H4 (cell line): ENCODE data around the gene UQCRQ. TPM values are rescaled to one million over a fixed set of nuclear protein-coding genes. Genes with fewer than 3 reads are reported as not detected.

Source experiments
- DNase-seq: peaks from one replicate; pipeline ENCODE4 v3.0.0-alpha.2; 2015; ENCODE audit warnings: low spot score
- total RNA-seq: library from RNA; depleted of rRNA; stranded (reverse); fragments of >200 nt; shearing (Covaris generic); gene quantifications from 2 replicates; pipeline ENCODE4 v1.2.3, GENCODE V29; 2014; rRNA removed

UQCRQ gene
- total RNA-seq, 1 experiment from 2014 or later: 752 TPM

DNA sequence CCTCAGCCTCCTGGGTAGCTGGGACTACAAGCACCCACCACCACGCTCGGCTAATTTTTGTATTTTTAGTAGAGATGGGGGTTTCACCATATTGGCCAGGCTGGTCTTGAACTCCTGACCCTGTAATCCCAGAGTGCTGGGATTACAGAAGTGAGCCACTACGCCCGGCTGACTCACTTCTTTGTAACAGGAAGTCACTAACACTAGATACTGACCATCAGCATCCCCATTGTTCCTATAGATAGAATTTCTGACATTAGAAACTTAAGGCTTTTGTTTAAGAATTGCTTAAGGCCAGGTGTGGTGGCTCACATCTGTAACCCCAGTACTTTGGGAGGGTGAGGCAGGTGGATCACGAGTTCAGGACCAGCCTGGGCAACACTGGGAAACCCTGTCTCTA is 49.2 kb downstream of the UQCRQ start:
- DNase-seq: no peak

DNA sequence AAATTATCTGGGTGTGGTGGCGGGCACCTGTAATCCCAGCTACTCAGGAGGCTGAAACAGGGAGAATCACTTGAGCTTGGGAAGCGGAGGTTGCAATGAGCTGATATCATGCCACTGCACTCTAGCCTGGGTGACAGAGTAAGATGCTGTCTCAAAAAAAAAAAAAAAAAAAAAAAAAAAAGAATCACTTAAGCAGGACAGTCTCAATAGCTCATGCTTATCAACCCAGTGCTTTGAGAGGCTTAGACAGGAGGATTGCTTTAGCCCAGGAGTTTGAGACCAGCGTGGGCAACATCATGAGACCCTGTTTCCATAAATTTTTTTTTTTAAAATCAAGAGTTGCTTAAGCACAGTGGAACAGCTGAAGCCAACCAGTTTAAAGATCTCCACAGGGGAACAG is 49.6 kb downstream of the UQCRQ start:
- DNase-seq: no peak

Other genes starting within 250 kb of the UQCRQ start
- not detected in 2 replicates for gene IL13, start 208.5 kb upstream of the UQCRQ start, total RNA-seq
- gene IL4, start 192.7 kb upstream of the UQCRQ start, total RNA-seq: not detected in 2 replicates
- 4.8 and 7.1 TPM in 2 replicates for gene KIF3A, start 129.1 kb upstream of the UQCRQ start, total RNA-seq
- gene CCNI2, start 119.2 kb upstream of the UQCRQ start, total RNA-seq: not detected in 2 replicates
- gene SEPTIN8, start 89.4 kb upstream of the UQCRQ start, total RNA-seq: 30.3 and 33.7 TPM in 2 replicates
- gene SOWAHA, start 53.3 kb upstream of the UQCRQ start, total RNA-seq: 0.08 TPM in 1 of 2 replicates, not detected in the other
- gene SHROOM1, start 36.0 kb upstream of the UQCRQ start, total RNA-seq: 0.91 and 9.0 TPM in 2 replicates
- gene GDF9, start 173 bp upstream of the UQCRQ start, total RNA-seq: 0.04 and 0.19 TPM in 2 replicates
- gene LEAP2, start 7.0 kb downstream of the UQCRQ start, total RNA-seq: 0.08 and 0.25 TPM in 2 replicates
- 19.3 and 31.7 TPM in 2 replicates for gene AFF4, start 97.0 kb downstream of the UQCRQ start, total RNA-seq
- gene ZCCHC10, start 159.9 kb downstream of the UQCRQ start, total RNA-seq: 35.6 and 68.6 TPM in 2 replicates
- gene HSPA4, start 185.4 kb downstream of the UQCRQ start, total RNA-seq: 190 and 227 TPM in 2 replicates